Femur (tissue), 1 donor: ENCODE results near the gene PECR.
"Not testable (repeated sequence)": the region's sequence is repeated elsewhere in the genome, so short reads cannot be mapped to it uniquely, and the experiment has no call there.

ENCODE experiments used
- DNase-seq: peaks from one replicate; pipeline ENCODE4 v3.0.0-alpha.2; 2017

Gene PECR

DNA sequence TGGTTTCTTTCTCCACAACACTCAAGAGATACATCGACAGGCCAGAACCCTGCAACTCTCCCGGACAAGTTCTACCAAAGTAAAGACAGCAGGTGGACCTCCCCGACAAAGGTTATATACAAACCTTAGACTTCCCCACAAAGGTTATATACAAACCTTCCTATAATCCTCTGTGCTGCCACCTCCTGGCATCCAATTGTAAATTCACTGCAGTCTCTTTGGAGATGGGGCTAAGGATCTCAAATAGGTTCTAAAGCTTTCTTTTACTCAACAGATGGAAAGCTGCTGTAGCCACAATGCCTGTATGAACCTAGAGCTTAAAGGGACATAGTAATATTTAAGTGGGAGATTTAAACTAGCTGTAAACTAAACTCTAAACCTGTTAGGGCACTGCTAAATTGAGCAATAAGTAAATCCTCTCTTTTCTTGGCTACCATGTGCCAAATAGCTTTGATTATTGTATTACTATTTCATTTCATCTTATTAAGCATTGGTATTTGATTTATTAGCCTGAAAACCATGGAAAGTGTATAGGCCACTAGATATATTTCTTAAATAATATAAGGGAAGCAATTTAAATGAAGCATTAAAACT lies 58.5 kb downstream of the PECR start:
- peak; percentile 32 for DNase-seq

DNA sequence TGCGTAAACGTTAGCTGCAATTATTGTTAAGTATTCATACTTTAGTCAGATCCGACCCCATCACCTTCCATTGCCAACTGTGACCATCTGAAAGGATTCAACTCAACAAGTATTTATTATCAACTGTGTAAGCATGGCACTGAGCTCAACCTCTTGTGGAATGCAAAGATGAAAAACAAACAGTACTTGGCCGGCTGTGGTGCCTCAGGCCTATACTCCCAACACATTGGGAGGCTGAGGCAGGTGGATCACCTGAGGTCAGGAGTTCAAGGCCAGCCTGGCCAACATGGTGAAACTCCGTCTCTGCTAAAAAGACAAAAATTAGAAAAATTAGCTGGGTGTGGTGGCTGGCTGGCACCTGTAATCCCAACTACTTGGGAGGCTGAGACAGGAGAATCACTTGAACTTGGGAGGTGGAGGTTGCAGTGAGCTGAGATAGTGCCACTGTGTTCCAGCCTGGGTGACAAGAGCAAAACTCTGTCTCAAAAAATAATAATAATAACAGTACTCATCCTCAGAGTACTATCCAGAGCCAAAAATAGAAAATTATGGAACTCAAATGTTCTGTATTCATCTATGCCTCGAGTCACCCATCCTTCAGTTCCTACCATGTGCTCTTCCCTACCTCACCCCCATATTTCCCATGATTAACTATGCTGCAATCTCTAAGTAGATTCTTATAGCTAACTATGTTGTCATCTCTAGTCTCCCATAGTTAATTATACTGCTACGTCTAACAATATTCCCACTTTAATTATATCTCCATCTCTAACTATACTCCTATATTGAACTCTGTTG lies 59.6 kb downstream of the PECR start:
- DNase-seq: no peak

GRCh38 chr2:216018709-216019108 lies 62.9 kb downstream of the PECR start:
- DNase-seq: no peak

DNA sequence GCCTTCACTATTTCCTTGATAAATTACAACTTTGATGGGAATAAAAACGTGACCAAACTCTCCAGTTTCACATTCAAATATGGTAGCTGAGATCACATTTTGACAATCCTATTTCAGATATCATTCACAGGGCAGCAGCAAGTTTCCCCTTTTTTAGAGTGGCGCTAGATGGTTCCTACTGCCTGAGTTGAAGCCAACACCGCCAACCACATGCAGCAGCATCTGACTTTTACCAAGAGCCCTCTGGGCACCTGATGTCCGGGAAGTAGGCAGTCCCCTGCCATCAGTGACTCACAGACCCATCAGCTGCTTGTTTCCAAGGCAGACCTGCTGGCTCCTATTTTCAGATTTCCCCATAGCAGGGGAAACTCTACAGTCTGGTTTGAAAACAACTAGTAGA lies 64.2 kb downstream of the PECR start:
- DNase-seq: no peak

DNA sequence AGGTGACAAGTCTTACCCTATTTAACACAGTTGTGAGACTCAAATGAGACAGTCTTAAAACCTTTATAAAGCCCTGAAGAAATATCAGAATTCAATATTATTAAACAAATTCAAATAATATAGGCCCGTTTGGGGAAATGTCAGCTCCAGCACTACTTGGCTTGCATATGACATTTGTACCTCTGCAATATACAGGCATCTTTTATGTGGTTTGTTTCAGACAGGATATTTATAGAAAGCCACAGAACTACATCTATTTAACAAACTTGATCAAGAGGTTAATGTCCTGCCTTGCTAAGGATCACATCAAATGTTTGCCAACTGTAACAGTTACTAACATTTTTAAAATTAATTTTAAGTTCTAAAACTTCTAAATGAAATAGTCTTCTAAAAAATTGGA lies 65.0 kb downstream of the PECR start:
- DNase-seq: no peak

DNA sequence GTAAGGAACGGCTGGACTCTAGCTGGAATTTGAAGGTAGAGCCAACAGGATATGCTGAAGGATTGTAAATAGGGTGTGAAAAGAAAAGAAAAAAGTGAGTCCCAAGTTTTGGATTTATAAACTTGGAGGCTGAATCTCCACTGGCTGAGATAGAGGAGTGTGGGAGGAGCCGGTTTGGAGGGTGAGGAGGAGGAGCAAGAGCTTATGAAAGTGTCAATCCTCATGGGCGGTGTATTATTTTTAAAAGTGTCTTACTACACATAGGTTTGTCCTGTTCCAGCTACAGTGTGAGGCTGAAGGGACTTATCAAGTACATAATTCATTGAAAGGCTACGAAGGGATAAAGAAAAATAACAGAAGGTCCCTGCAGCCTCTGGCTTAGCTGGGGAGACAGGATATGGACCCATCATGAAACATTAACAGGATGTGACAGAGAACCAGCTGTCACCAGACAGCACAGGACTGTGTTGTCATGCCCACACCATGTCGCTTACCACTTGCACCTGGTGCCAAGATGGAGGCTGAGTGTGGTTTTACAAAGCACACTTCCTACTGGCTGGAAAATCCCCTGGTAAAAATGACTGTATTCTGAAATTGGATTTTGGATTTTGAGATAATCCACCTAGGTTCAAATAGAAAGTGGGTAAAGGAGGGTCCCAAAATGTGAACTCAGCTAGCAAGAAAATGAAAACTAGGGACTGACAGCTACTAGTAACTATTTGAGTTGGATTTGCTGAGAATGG lies 65.7 kb downstream of the PECR start:
- DNase-seq: no peak

- no peak for DNase-seq
Observed at GRCh38 chr2:216014986-216015385, 66.6 kb downstream of the PECR start.

- no peak for DNase-seq
Observed at GRCh38 chr2:216014006-216014405, 67.6 kb downstream of the PECR start.

- peak; percentile 81 for DNase-seq
Observed at GRCh38 chr2:216013080-216013909, 68.3 kb downstream of the PECR start, which contains the start of gene MREG. Gene MREG, minus strand, starts transcription at chr2:216013551. Its CDS starts 224 bp downstream, at chr2:216013327.

DNA sequence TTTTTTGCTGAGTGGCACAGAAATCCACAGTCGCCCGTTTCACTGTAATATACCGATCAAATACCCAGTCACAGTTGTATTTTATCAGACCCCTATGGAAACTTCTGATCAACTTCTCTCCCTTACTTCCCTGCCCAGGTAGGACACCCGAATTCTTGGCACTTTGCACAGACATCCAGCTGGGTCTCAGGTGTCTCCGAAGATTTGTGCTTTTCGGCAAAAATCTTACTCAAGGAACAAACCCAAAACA lies 68.9 kb downstream of the PECR start:
- no peak for DNase-seq

- DNase-seq: no peak
Observed at GRCh38 chr2:216012133-216012829, 69.3 kb downstream of the PECR start.

DNA sequence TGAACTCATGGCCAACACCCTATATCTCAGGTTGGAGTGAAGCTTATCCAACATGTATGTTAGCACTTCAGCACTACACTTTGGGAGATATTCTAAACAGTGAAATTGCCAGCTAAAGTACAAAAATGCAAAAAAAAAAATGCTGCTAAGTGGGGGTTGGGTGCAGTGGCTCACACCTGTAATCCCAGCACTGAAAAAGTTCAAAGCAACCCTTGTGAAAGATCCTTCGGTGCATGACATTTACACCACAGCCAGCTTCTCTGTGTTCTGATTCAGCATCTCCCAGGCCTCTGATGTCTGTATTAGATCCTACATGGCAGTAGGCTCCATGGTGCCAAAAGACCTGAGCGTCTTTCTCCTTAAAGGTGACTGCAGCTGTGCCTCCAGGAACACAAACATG lies 72.4 kb downstream of the PECR start:
- DNase-seq: not testable (repeated sequence)

- DNase-seq: no peak
Observed at GRCh38 chr2:216008387-216008786, 73.2 kb downstream of the PECR start.

DNA sequence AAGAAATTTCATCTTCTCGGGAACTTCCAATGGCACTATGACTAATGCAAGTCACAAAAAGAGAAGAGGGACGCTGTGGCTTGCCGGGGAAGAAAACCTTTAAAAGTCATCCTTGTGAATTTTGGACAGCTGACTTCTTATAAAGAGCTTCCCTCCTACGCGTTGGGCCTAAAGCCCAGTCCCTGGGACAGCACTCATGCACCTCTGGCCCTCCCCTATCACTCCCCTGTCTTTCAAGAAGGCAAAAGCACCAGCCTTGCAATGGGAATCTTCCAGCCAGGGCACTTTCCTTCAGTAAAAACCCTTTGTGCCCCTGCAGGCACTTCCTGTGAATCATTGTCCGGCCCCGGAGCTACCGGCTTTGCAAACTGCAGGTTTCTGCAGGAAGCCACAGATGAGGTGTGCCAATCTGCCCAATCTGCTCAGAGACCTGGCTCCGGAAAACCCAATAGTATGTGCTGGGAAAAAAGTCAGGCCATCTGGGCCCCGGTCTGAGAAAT lies 75.4 kb downstream of the PECR start:
- no peak for DNase-seq

- DNase-seq: no peak
Observed at GRCh38 chr2:216004697-216005283, 76.8 kb downstream of the PECR start.

GRCh38 chr2:216003876-216004696 lies 77.5 kb downstream of the PECR start:
- DNase-seq: no peak

DNA sequence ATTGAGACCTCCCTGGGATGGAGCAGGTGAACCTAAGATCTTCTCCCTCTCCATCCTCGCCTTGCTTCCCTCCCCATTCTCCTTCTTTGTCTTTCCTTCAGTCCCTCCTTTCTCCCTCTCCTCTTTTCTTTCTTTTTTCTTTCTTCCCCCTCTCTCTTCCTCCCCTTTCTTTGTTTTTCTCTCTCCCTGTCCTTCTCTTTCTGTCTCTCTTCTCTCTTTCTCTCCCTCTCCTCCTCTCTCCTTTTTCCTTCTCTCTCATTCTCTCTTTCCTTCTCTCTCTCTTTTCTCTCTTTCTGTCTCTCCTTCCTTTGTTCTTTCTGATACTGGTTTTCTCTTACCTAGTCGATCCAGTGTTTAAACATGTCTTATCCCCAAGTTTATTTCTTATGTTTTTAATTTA lies 78.9 kb downstream of the PECR start:
- DNase-seq: no peak

DNA sequence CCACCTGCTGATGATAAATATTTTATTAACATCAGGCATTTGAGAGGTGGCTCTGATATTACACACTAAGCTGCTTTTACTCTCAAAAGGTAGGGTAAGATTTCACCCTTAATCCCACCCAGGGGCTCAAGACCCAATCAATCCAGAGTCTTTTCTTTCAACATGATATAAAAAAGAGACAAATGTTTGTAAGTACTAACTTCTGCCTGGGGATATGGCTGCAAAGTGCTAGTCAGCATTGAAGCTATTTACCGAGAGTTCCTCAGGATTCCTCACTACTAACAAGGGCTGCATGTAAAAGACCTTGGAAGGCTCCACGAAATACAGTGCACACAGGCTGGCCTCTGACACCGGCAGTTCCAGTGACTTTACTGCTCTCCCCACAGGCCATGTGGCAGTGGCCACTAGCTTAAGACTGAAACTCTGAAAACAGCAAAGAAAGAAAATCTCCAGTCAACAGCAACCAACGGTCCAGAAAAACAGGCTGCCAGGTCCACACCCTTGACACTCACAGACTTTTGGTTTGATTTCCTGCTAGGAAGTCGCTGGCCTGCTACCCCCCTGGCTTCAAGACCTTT lies 79.4 kb downstream of the PECR start:
- no peak for DNase-seq

DNA sequence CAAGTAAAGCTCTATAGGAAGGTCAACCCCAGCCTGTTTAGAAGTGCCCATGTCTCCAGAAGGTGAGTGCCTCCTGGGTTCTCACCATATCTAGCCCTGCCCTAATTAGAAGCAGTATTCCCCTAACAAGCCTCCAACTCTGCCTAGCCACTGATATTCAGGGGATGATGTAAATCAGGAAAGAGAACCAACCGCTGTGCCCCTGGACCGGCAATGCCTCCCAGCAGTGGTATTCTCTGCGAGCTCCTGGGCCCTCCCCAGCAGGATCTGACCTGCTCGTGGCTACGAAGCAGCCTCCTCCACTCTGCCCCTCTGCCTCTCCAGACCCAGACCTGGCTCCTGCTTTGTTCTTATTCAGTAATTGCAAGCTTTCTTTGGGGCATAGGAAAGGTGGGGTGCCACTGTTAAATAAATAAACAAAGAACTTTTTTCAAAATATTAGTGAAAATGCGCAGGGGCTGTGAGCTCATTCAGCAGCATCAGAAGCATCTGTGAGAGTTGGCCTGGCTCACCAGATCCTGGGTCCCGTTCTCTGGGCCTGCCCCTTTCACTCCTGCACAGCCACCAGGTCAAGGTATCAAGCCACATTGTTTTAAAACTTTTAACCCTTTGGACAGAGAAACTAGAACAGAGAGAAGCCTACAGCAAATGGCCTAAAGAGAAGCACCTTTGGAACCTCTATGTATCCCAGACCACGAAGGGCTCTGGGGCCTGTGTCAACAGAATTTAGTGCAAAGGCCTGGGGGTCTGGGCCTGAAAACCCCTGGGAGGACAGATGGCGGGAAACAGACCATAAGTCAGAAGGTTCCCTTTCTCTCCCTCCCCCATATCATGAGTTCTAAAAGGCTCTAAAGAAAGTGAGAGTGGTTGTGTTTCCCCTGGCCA lies 80.2 kb downstream of the PECR start:
- DNase-seq: no peak

DNA sequence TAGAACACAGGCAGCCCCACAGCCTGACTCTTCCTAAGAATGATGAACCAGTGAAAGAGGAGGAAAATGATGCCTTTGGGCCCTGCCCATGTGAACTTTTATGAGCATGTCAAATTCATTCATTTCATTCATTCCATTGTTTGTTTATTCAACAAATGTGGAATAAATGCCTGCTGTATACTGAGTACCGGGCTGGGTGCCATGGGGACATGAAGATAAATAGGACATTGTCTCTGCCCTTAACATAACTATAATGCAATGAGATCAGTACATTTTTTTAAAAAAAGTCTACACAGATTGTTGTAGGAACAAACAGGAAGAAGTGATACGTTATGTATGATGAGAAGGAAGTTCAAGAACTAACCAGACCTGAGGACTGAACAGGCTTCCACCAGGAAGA lies 83.0 kb downstream of the PECR start:
- no peak for DNase-seq
